ENCODE results near the gene MAEA.

The MAEA gene

GRCh38 chr4:1245481-1246051 lies 44.1 kb upstream of the MAEA start:
- peaks cover 3% of the 10 kb centered on the region for H3K4me1 ChIP-seq (ENCODE audit: control insufficient read depth, insufficient read depth, low read length)
- no peak overlapping the region for H3K4me3 ChIP-seq (ENCODE audit: low read depth, low read length)
- H3K36me3 ChIP-seq (ENCODE audit: control insufficient read depth, insufficient read depth, low read length): peaks cover 8% of the 10 kb centered on the region
- no peaks in the 10 kb centered on the region for H3K27me3 ChIP-seq (ENCODE audit: control insufficient read depth, insufficient read depth, low read length)
- no peak overlapping the region for H3K9ac ChIP-seq (ENCODE audit: low read depth, low read length)
- no peaks in the 10 kb centered on the region for H3K9me3 ChIP-seq (ENCODE audit: control insufficient read depth, insufficient read depth, low read length)

- Histone ChIP-seq H3K36me3 (ENCODE audit: control insufficient read depth, insufficient read depth, low read length) (peaks cover 9% of the 10 kb centered on the region), H3K9me3 (ENCODE audit: control insufficient read depth, insufficient read depth, low read length) (no peaks in the 10 kb centered on the region), H3K9ac (ENCODE audit: low read depth, low read length) (peak overlapping the region; percentile 5), H3K27me3 (ENCODE audit: control insufficient read depth, insufficient read depth, low read length) (no peaks in the 10 kb centered on the region), H3K4me3 (ENCODE audit: low read depth, low read length) (peak overlapping the region; percentile 18), H3K4me1 (ENCODE audit: control insufficient read depth, insufficient read depth, low read length) (peaks cover 3% of the 10 kb centered on the region)
These were observed 43.4 kb upstream of the MAEA start for GRCh38 chr4:1246111-1246881.

GRCh38 chr4:1246901-1247863 lies 42.5 kb upstream of the MAEA start:
- Histone ChIP-seq H3K4me1 (ENCODE audit: control insufficient read depth, insufficient read depth, low read length) (peaks cover 3% of the 10 kb centered on the region), H3K36me3 (ENCODE audit: control insufficient read depth, insufficient read depth, low read length) (peaks cover 14% of the 10 kb centered on the region), H3K27me3 (ENCODE audit: control insufficient read depth, insufficient read depth, low read length) (no peaks in the 10 kb centered on the region), H3K9me3 (ENCODE audit: control insufficient read depth, insufficient read depth, low read length) (peaks cover 3% of the 10 kb centered on the region), H3K4me3 (ENCODE audit: low read depth, low read length) (peak overlapping the region; percentile 76), H3K9ac (ENCODE audit: low read depth, low read length) (peak overlapping the region; percentile 76)

- peak overlapping the region; percentile 76 for H3K9ac ChIP-seq (ENCODE audit: low read depth, low read length)
- H3K4me3 ChIP-seq (ENCODE audit: low read depth, low read length): peak overlapping the region; percentile 76
- H3K9me3 ChIP-seq (ENCODE audit: control insufficient read depth, insufficient read depth, low read length): peaks cover 4% of the 10 kb centered on the region
- H3K27me3 ChIP-seq (ENCODE audit: control insufficient read depth, insufficient read depth, low read length): no peaks in the 10 kb centered on the region
- H3K36me3 ChIP-seq (ENCODE audit: control insufficient read depth, insufficient read depth, low read length): peaks cover 14% of the 10 kb centered on the region
- H3K4me1 ChIP-seq (ENCODE audit: control insufficient read depth, insufficient read depth, low read length): peaks cover 3% of the 10 kb centered on the region
These were observed 41.8 kb upstream of the MAEA start for GRCh38 chr4:1247864-1248244.

GRCh38 chr4:1248245-1249147 lies 41.2 kb upstream of the MAEA start, which contains the start of gene CTBP1:
CTBP1 (minus strand) TSS chr4:1249130; CDS start chr4:1241331, 7,799 bp downstream.
- Histone ChIP-seq H3K36me3 (ENCODE audit: control insufficient read depth, insufficient read depth, low read length) (peaks cover 14% of the 10 kb centered on the region), H3K27me3 (ENCODE audit: control insufficient read depth, insufficient read depth, low read length) (no peaks in the 10 kb centered on the region), H3K9me3 (ENCODE audit: control insufficient read depth, insufficient read depth, low read length) (peaks cover 11% of the 10 kb centered on the region), H3K4me1 (ENCODE audit: control insufficient read depth, insufficient read depth, low read length) (peaks cover 3% of the 10 kb centered on the region), H3K4me3 (ENCODE audit: low read depth, low read length) (peak within 1 kb of the TSS; percentile 76), H3K9ac (ENCODE audit: low read depth, low read length) (peak within 1 kb of the TSS; percentile 76)

- no peaks in the 10 kb centered on the region for H3K27me3 ChIP-seq (ENCODE audit: control insufficient read depth, insufficient read depth, low read length)
- peaks cover 14% of the 10 kb centered on the region for H3K9me3 ChIP-seq (ENCODE audit: control insufficient read depth, insufficient read depth, low read length)
- peaks cover 3% of the 10 kb centered on the region for H3K4me1 ChIP-seq (ENCODE audit: control insufficient read depth, insufficient read depth, low read length)
- peak overlapping the region; percentile 70 for H3K9ac ChIP-seq (ENCODE audit: low read depth, low read length)
- H3K4me3 ChIP-seq (ENCODE audit: low read depth, low read length): peak overlapping the region; percentile 52
- H3K36me3 ChIP-seq (ENCODE audit: control insufficient read depth, insufficient read depth, low read length): peaks cover 17% of the 10 kb centered on the region
These were observed 40.5 kb upstream of the MAEA start for GRCh38 chr4:1249148-1249730.

- H3K36me3 ChIP-seq (ENCODE audit: control insufficient read depth, insufficient read depth, low read length): peaks cover 17% of the 10 kb centered on the region
- peak overlapping the region; percentile 52 for H3K4me3 ChIP-seq (ENCODE audit: low read depth, low read length)
- H3K9ac ChIP-seq (ENCODE audit: low read depth, low read length): peak overlapping the region; percentile 70
- H3K27me3 ChIP-seq (ENCODE audit: control insufficient read depth, insufficient read depth, low read length): no peaks in the 10 kb centered on the region
- H3K4me1 ChIP-seq (ENCODE audit: control insufficient read depth, insufficient read depth, low read length): peaks cover 3% of the 10 kb centered on the region
- peaks cover 14% of the 10 kb centered on the region for H3K9me3 ChIP-seq (ENCODE audit: control insufficient read depth, insufficient read depth, low read length)
These were observed 39.8 kb upstream of the MAEA start for GRCh38 chr4:1249731-1250526.

GRCh38 chr4:1250527-1250812 lies 39.2 kb upstream of the MAEA start:
- Histone ChIP-seq H3K36me3 (ENCODE audit: control insufficient read depth, insufficient read depth, low read length) (peaks cover 13% of the 10 kb centered on the region), H3K4me1 (ENCODE audit: control insufficient read depth, insufficient read depth, low read length) (peaks cover 3% of the 10 kb centered on the region), H3K9me3 (ENCODE audit: control insufficient read depth, insufficient read depth, low read length) (peaks cover 14% of the 10 kb centered on the region), H3K4me3 (ENCODE audit: low read depth, low read length) (peak overlapping the region; percentile 52), H3K27me3 (ENCODE audit: control insufficient read depth, insufficient read depth, low read length) (no peaks in the 10 kb centered on the region), H3K9ac (ENCODE audit: low read depth, low read length) (no peak overlapping the region)

GRCh38 chr4:1250921-1251772 lies 38.5 kb upstream of the MAEA start:
- Histone ChIP-seq H3K4me3 (ENCODE audit: low read depth, low read length) (no peak overlapping the region), H3K9me3 (ENCODE audit: control insufficient read depth, insufficient read depth, low read length) (peaks cover 14% of the 10 kb centered on the region), H3K27me3 (ENCODE audit: control insufficient read depth, insufficient read depth, low read length) (no peaks in the 10 kb centered on the region), H3K9ac (ENCODE audit: low read depth, low read length) (no peak overlapping the region), H3K4me1 (ENCODE audit: control insufficient read depth, insufficient read depth, low read length) (peaks cover 3% of the 10 kb centered on the region), H3K36me3 (ENCODE audit: control insufficient read depth, insufficient read depth, low read length) (peaks cover 13% of the 10 kb centered on the region)

GRCh38 chr4:1251773-1252066 lies 38.0 kb upstream of the MAEA start:
- Histone ChIP-seq H3K27me3 (ENCODE audit: control insufficient read depth, insufficient read depth, low read length) (no peaks in the 10 kb centered on the region), H3K4me3 (ENCODE audit: low read depth, low read length) (no peak overlapping the region), H3K9me3 (ENCODE audit: control insufficient read depth, insufficient read depth, low read length) (peaks cover 14% of the 10 kb centered on the region), H3K9ac (ENCODE audit: low read depth, low read length) (no peak overlapping the region), H3K4me1 (ENCODE audit: control insufficient read depth, insufficient read depth, low read length) (peaks cover 3% of the 10 kb centered on the region), H3K36me3 (ENCODE audit: control insufficient read depth, insufficient read depth, low read length) (peaks cover 13% of the 10 kb centered on the region)
